IPS-NIHi7 (cell line): Measurements from ENCODE around the gene RANGAP1.
"Not testable (repeated sequence)": the region's sequence is repeated elsewhere in the genome, so short reads cannot be mapped to it uniquely, and the experiment has no call there.

Experiments used
- DNase-seq: peaks from one replicate; pipeline ENCODE4 v3.0.0; 2012; ENCODE audit warnings: mixed read lengths; ENCODE audit errors: extremely low spot score

RANGAP1 gene

GRCh38 chr22:41300661-41301060, 14.7 kb upstream of the RANGAP1 start:
- DNase-seq = no peak

GRCh38 chr22:41296826-41297667, 11.1 kb upstream of the RANGAP1 start:
- no peak for DNase-seq

DNA sequence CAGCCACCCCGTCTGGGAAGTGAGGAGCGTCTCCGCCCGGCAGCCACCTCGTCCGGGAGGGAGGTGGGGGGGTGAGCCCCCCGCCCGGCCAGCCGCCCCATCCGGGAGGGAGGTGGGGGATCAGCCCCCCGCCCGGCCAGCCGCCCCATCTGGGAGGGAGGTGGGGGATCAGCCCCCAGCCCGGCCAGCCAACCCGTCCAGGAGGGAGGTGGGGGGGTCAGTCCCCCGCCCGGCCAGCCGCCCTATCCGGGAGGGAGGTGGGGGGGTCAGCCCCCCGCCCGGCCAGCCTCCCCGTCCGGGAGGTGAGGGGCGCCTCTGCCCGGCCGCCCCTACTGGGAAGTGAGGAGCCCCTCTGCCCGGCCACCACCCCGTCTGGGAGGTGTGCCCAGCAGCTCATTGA, 8.8 kb upstream of the RANGAP1 start:
- DNase-seq = not testable (repeated sequence)

DNA sequence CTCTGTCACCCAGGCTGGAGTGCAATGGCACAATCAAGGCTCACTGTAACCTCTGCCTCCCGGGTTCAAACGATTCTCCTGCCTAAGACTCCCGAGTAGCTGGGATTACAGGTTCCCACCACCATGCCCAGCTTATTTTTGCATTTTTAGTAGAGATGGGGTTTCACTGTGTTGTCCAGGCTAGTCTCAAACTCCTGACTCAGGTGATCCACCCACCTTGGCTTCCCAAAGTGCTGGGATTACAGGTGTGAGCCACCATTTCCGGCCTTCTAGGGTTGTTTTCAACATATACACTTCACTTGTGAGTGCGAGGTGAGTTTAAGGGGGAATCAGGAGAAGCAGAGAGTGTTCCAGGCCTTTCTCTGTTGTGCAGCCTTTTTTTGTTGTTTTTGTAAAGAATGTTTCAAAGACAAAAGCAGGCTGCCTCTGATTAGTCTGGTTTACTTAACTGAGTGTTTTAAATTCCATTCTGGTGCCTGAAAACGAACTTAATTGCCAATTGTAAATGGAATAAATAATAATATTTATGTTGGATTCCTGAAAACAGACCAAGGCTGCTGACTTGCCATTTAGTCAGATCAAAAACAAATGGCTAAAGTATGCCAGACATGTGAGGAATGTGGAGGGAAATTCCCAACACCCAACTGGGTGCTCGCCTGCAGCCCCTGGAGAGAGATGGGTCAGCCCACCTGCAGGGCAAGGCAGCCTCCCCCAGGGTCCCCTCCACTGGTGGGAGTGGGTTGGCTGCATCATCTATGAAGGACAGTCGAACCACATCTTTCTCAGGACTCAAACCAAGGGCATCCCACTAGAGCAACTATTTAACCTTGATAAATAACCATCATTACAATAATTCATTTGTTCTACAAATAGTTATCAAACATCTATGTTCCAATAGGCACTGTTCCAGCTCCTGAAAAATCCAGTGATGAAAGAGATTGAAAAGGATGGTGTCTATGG, 4.6 kb upstream of the RANGAP1 start:
- DNase-seq = peak; percentile 34

DNA sequence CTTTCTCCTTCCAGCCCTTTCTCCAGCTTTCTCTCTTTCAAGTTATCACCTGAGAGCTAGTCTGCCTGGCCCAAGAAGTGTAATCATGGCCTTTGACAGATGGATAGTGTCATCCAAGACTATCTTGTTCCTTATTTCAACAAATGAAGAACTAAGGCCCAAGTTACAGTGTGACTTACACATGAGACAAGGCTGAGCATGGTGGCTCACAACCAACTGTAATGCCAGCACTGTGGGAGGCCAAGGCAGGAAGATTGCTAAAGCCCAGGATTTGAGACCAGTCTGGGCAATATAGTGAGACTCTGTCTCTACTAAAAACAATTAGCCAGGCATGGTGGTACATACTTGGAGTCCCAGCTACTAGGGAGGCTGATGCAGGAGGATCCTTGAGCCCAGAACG, 3.7 kb upstream of the RANGAP1 start:
- DNase-seq = no peak

- no peak for DNase-seq
These were observed 2.4 kb upstream of the RANGAP1 start for GRCh38 chr22:41288245-41288946.

DNA sequence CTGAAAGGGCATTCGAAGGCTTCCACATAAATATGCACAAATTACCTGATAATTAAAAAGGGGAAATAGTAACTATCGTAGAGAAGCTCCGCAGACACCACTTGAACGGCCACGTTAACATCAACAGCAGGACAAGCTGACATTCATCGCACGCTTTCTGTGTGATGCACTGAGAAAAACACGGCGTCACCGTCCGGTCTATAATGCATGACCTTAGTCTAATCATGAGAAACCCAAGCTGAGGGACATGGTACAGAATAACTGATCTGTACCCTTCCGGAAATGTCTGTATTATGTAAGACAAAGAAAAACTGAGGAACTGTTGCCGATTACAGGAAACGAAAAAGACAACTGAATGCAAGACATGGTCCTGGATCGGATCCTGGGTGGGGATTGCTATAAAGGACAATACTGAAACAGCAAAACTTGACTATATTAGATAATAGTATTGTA, 678 bp upstream of the RANGAP1 start:
- no peak for DNase-seq

- peak; percentile 76 for DNase-seq
These were observed 557 bp downstream of the RANGAP1 start for GRCh38 chr22:41285441-41285819.

GRCh38 chr22:41284465-41284864, 1.5 kb downstream of the RANGAP1 start:
- no peak for DNase-seq

- DNase-seq = no peak
These were observed 5.1 kb downstream of the RANGAP1 start for GRCh38 chr22:41280854-41281253.

GRCh38 chr22:41280065-41280464, 5.9 kb downstream of the RANGAP1 start:
- DNase-seq = no peak

DNA sequence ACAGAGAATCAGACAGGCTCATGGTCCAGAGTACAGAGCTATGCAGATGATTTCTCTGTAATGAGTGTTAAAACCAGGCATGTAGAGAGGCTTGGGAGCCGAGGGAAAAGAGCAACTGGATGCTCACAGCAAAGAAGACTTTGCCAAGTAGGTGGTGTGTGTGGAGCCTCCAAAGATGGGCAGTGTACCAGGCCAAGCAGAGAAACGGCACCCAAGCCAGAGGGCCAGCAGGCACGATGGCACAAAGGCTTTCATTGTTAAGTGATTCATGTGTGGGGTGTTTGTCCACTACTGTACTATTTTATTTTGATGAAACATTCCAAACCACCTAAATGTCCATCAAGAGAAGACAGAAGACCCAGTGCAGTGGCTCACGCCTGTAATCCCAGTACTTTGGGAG, 11.1 kb downstream of the RANGAP1 start:
- DNase-seq = no peak

DNA sequence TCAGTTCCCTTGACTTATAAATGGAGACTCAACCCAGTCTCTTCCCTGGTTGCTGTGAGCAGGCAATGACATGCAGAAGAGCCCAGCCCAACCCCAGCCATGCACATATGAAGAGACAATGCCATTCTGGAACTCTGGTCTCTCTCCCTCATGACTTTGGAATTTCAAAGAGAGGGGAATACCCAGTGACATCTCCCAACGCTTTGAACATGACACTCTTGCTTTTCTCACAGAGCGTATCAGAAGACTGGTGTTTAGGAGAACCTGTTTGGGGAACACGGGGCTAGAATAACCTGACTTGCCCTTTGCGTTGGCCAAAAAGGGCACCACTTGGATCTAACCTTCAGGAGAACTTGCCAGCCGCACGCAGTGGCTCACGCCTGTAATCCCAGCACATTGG, 12.9 kb downstream of the RANGAP1 start:
- DNase-seq = no peak

DNA sequence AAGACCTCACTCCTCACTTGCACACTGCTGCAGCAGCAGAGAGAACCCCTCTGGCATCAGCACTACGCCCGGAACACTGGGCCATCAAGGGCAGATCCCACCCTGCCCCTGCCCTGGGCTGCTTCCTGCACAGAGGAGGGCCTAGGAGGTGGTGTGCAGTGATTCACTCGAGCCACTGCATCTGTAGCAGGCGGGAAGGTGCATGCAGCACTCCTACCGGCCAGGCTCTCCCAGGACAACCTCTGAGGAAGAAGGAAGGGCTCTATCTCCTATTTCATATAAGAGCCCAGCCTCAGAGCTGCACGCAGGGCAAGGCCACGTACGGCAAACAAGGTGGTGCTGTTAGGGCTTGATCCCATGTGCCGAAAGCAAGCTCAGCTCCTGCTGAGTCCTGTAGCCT, 14.2 kb downstream of the RANGAP1 start:
- no peak for DNase-seq

- DNase-seq = no peak
These were observed 18.0 kb downstream of the RANGAP1 start for GRCh38 chr22:41267958-41268357.

- DNase-seq = no peak
These were observed 21.5 kb downstream of the RANGAP1 start for GRCh38 chr22:41264408-41264941.

- no peak for DNase-seq
These were observed 22.3 kb downstream of the RANGAP1 start for GRCh38 chr22:41263704-41264103.

DNA sequence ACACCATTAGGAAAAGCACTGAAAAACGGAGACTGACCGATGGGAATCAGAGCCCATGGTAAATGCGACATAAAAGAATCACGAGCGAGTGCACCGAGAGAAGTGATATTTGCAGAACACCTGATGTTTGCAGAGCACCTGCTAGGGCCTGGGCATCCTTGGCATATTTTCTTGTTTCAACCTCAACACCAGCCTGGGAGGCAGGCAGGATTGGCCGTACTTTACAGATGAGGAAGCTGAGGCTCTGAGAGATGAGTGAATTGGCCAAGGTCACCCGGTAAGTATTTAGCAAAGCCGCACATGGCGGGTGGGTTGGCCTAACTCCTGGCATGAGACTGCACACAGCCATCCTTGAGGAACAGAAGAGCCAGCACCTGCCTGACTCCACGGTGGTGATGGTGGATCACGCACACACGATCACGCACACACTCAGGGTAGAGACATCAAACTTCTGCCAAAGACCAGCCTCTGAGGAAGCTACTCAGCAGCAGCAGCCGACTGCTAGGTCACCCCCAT, 23.7 kb downstream of the RANGAP1 start:
- no peak for DNase-seq

GRCh38 chr22:41261541-41262249, 24.3 kb downstream of the RANGAP1 start:
- no peak for DNase-seq

DNA sequence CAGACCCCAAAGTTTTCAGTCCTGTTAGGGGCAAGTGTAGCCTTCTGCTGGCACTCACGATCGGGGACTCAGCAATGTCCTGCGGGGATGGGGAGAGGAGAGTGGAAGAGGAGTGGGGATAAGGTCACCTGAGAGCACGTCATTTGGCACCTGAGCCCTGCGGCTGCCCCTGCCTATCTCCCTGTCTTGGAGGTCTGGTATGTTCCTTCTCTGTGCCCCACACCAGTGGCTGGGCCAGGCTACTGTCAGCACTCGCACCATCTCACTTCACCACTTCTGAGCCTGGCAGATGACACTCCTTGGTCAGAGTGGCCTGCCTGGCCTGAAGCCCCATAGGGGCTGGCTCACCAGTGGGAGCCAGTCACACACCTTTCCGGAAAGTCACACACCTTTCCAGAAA, 25.1 kb downstream of the RANGAP1 start:
- DNase-seq = no peak

DNA sequence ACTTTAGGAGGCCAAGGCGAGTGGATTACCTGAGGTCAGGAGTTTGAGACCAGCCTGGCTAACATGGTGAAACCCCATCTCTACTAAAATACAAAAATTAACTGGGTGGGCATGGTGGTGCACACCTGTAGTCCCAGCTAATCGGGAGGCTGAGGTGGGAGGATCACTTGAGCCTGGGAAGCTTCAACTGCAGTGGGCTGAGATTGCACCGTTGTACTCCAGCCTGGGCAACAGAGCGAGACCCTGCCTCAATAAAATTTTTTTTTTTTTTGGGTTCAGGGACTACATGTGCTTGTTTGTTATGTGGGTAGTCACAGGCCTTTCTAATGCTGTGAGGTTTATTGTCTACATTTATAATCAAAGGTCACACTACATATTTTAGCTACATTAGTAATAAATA, 26.2 kb downstream of the RANGAP1 start:
- not testable (repeated sequence) for DNase-seq
